ENCODE measurements around the gene NRROS.

DNA sequence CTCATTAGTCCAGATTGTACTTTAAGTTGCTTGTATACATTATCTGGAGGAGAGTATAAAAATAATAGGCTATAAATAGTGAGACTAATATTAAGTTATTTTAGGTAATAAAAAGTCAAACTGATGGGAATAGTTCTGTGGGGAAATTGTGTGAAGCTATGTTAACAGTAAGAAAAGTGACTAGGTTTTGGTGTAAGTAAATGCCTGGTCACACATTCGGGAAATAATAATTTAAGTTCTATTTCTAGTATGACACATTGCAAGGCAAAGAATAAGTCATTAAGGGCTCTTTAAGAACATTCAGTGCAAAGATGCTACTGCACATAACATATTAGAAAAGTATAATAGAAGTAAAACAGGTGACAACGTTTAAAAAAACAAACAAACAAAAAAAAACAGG, 18.8 kb upstream of the NRROS start:
- TF ChIP-seq, protein P1, sequence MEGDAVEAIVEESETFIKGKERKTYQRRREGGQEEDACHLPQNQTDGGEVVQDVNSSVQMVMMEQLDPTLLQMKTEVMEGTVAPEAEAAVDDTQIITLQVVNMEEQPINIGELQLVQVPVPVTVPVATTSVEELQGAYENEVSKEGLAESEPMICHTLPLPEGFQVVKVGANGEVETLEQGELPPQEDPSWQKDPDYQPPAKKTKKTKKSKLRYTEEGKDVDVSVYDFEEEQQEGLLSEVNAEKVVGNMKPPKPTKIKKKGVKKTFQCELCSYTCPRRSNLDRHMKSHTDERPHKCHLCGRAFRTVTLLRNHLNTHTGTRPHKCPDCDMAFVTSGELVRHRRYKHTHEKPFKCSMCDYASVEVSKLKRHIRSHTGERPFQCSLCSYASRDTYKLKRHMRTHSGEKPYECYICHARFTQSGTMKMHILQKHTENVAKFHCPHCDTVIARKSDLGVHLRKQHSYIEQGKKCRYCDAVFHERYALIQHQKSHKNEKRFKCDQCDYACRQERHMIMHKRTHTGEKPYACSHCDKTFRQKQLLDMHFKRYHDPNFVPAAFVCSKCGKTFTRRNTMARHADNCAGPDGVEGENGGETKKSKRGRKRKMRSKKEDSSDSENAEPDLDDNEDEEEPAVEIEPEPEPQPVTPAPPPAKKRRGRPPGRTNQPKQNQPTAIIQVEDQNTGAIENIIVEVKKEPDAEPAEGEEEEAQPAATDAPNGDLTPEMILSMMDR (IDR thresholded peaks at IDR 0.05; ENCODE audit: insufficient read depth, low read length, poor library complexity, severe bottlenecking): no peak
- TF ChIP-seq EZH2phosphoT487 (conservative IDR thresholded peaks at IDR 0.05; ENCODE audit: low read length): no peak

All from SU-DHL-6 (cell line).